CD4-positive, alpha-beta T cell (primary cell): ENCODE data around the gene SMIM35. TPM values are rescaled to one million over a fixed set of nuclear protein-coding genes. Genes with fewer than 3 reads are reported as not detected.

Source experiments
- ATAC-seq: fragments of 200-7000 bp; cut with Tn5 transposase; one replicate; pipeline ENCODE4 v1.10.0; 2022; ENCODE audit warnings: mild to moderate bottlenecking; ENCODE audit not compliant: poor library complexity
- CTCF ChIA-PET: fragments of 350-600 bp; sonication (Branson Sonifier 250); formaldehyde crosslinking; loops from one replicate; lab custom pipeline; 2021; ENCODE audit warnings: antibody characterized with exemption, inconsistent platforms; lab: Charles Lee
- POLR2A ChIA-PET: fragments of 350-600 bp; sonication (Branson Sonifier 250); formaldehyde crosslinking; loops from one replicate; lab custom pipeline; 2021; ENCODE audit warnings: antibody characterized with exemption, inconsistent platforms; lab: Charles Lee
- DNase-seq, 14 experiments: peaks; one replicate each; pipeline ENCODE4 v3.0.0-alpha.2; 2013 to 2020; ENCODE audit warnings: mixed read lengths in 2 of 14
- H3K27ac ChIP-seq, 2 donors: one replicate each; pipeline versions ENCODE4 v1.5.1 to v1.7.0; 2013; ENCODE audit warnings: low read length in 2 of 2, low read depth in 1 of 2, mild to moderate bottlenecking in 1 of 2
- H3K27me3 ChIP-seq, 2 experiments: 1 replicate in 1 of 2; 2 replicates in 1 of 2; pipeline versions ENCODE4 v1.6.1 to v1.7.0; 2013; ENCODE audit warnings: low read length in 2 of 2, control low read depth in 1 of 2, mild to moderate bottlenecking in 1 of 2, moderate library complexity in 1 of 2; ENCODE audit not compliant: insufficient read depth in 2 of 2, control insufficient read depth in 1 of 2
- H3K36me3 ChIP-seq: one replicate; pipeline ENCODE4 v1.6.1; 2013; ENCODE audit warnings: low read length, control low read depth; ENCODE audit not compliant: insufficient read depth
- H3K4me1 ChIP-seq: one replicate; pipeline ENCODE4 v1.6.1; 2013; ENCODE audit warnings: low read length, control low read depth; ENCODE audit not compliant: insufficient read depth
- H3K4me3 ChIP-seq: one replicate; pipeline ENCODE4 v1.5.1; 2013; ENCODE audit warnings: mild to moderate bottlenecking, low read length, moderate library complexity
- H3K9me3 ChIP-seq, 2 experiments: 1 replicate in 1 of 2; 2 replicates in 1 of 2; pipeline versions ENCODE4 v1.6.1 to v1.7.0; 2013; ENCODE audit warnings: low read length in 2 of 2, mild to moderate bottlenecking in 2 of 2, control low read depth in 1 of 2, moderate library complexity in 1 of 2; ENCODE audit not compliant: control insufficient read depth in 1 of 2, insufficient read depth in 1 of 2
- H3K27ac Mint-ChIP-seq: one replicate; pipeline ENCODE4 v1.8.0; 2020; ENCODE audit warnings: mixed read lengths
- H3K27me3 Mint-ChIP-seq: one replicate; pipeline ENCODE4 v1.8.0; 2021; ENCODE audit warnings: mixed read lengths
- H3K36me3 Mint-ChIP-seq: one replicate; pipeline ENCODE4 v1.8.0; 2021; ENCODE audit warnings: low read depth, mixed read lengths
- H3K4me1 Mint-ChIP-seq: one replicate; pipeline ENCODE4 v1.8.0; 2021; ENCODE audit warnings: low read depth, mixed read lengths
- H3K4me3 Mint-ChIP-seq: one replicate; pipeline ENCODE4 v1.8.0; 2020; ENCODE audit warnings: mild to moderate bottlenecking, mixed read lengths
- H3K9me3 Mint-ChIP-seq: one replicate; pipeline ENCODE4 v1.8.0; 2020; ENCODE audit warnings: mixed read lengths
- intact Hi-C, 2 experiments: fragments of 100-400 bp; cut with DNase I in 1 of 2; cut with micrococcal nuclease in 1 of 2; formaldehyde crosslinking; loops; one replicate each; pipeline versions ENCODE4 v1.15.1 to v1.9.0; 2023 to 2025; cut with DNase I, micrococcal nuclease
- total RNA-seq, 174 experiments: library from RNA in 2 of 174; stranded (reverse) in 2 of 174; gene quantifications; one replicate each; pipeline ENCODE4 v1.2.3 and lab custom pipeline; 2021 to 2026
- TF ChIP-seq, protein P1 (sequence below): fragments of 200-600 bp; IDR thresholded peaks from one replicate; pipeline ENCODE4 v1.8.0; 2022; ENCODE audit warnings: antibody characterized with exemption, mild to moderate bottlenecking

Gene SMIM35
- total RNA-seq, 2 experiments from 2014 or later, result 0.06 to 0.08 TPM

DNA sequence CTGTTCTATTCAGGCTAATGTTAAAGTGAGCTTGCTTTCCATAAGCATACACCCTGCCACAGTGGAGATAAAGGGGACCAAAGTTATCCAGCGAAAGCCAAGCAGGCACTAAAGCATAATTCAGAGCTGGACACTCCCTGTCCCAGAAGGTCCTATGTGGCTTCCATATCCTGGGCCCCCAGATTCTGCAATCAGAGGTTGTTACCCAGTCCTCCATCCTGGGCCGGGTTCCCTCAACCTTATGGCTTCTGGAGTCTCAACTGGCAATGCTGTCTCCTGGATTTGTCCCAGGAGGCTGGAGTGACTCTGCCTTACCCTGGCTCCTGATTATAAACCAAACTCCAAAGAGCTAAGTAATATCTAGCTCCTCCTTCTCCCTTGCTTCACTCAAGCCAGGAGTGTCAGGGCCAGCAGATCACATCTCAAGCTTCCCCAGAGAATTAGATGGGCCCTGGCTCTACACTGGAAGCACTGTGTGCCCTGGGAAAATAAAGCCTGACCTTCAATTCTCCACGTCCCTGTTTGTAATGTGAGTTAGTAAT is 14.0 kb upstream of the SMIM35 start:
- intact Hi-C loops, result no loop called here
- Histone ChIP-seq H3K9me3 (no peaks in the 10 kb centered on the region), H3K27me3 (no peaks in the 10 kb centered on the region), H3K4me1 (no peaks in the 10 kb centered on the region), H3K36me3 (no peaks in the 10 kb centered on the region), H3K27ac (no peak overlapping the region), H3K4me3 (no peak overlapping the region)
- DNase-seq (no peak), ATAC-seq (no peak)
- H3K27me3 Mint-ChIP-seq, result no peaks in the 10 kb centered on the region
- H3K27ac Mint-ChIP-seq, result no peak overlapping the region
- TF ChIP-seq, protein P1, sequence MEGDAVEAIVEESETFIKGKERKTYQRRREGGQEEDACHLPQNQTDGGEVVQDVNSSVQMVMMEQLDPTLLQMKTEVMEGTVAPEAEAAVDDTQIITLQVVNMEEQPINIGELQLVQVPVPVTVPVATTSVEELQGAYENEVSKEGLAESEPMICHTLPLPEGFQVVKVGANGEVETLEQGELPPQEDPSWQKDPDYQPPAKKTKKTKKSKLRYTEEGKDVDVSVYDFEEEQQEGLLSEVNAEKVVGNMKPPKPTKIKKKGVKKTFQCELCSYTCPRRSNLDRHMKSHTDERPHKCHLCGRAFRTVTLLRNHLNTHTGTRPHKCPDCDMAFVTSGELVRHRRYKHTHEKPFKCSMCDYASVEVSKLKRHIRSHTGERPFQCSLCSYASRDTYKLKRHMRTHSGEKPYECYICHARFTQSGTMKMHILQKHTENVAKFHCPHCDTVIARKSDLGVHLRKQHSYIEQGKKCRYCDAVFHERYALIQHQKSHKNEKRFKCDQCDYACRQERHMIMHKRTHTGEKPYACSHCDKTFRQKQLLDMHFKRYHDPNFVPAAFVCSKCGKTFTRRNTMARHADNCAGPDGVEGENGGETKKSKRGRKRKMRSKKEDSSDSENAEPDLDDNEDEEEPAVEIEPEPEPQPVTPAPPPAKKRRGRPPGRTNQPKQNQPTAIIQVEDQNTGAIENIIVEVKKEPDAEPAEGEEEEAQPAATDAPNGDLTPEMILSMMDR, result no peak
- no peaks in the 10 kb centered on the region for H3K36me3 Mint-ChIP-seq
- POLR2A ChIA-PET, result no interaction called here
- CTCF ChIA-PET, result no interaction called here
- no peaks in the 10 kb centered on the region for H3K4me1 Mint-ChIP-seq
- no peaks in the 10 kb centered on the region for H3K9me3 Mint-ChIP-seq
- H3K4me3 Mint-ChIP-seq, result no peak overlapping the region

DNA sequence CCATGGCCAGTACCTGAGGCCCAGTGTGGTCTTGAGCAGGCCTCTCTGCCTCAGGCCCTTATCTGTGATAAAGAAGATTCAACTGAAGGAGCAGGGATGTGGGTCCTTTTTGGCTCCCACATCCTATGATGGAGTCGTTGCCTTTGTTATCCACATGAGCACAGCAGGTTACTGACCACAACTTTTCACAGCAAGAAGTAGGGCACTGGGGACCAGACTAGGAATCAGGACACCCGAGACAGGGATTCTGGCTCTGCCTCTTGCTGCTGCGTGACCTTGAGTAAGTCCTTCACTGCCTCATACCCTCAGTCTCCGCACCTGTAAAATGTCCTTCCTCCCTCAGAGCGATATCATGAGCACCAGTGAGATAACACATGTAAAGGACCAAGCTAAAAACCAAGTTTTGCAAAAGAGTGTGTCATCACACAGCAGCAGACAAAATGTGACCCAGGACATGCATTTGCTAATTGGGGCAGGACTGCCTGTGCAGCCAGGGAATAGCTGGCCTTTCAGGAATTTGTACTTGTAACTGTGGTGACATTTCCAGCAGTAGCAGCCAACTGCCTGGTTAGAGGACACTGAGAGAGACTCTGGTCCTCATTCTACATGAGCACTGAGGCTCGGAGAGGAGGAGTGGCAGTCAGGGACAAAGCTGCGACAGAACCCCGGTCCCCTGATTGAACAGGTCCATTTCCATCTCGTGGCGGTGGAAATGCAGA is 13.2 kb upstream of the SMIM35 start:
- H3K36me3 ChIP-seq, result no peaks in the 10 kb centered on the region
- no peak for DNase-seq
- no peak for ATAC-seq
- no peaks in the 10 kb centered on the region for H3K9me3 Mint-ChIP-seq
- TF ChIP-seq, protein P1, result no peak
- no peak overlapping the region for H3K4me3 Mint-ChIP-seq
- CTCF ChIA-PET, result no interaction called here
- no peaks in the 10 kb centered on the region for H3K27me3 Mint-ChIP-seq
- H3K27ac Mint-ChIP-seq, result no peak overlapping the region
- H3K4me1 Mint-ChIP-seq, result no peaks in the 10 kb centered on the region
- no peaks in the 10 kb centered on the region for H3K36me3 Mint-ChIP-seq
- H3K27me3 ChIP-seq, result no peaks in the 10 kb centered on the region
- no peaks in the 10 kb centered on the region for H3K4me1 ChIP-seq
- no peaks in the 10 kb centered on the region for H3K9me3 ChIP-seq
- no peak overlapping the region for H3K27ac ChIP-seq
- intact Hi-C loops, result no loop called here
- POLR2A ChIA-PET, result no interaction called here
- H3K4me3 ChIP-seq, result no peak overlapping the region

DNA sequence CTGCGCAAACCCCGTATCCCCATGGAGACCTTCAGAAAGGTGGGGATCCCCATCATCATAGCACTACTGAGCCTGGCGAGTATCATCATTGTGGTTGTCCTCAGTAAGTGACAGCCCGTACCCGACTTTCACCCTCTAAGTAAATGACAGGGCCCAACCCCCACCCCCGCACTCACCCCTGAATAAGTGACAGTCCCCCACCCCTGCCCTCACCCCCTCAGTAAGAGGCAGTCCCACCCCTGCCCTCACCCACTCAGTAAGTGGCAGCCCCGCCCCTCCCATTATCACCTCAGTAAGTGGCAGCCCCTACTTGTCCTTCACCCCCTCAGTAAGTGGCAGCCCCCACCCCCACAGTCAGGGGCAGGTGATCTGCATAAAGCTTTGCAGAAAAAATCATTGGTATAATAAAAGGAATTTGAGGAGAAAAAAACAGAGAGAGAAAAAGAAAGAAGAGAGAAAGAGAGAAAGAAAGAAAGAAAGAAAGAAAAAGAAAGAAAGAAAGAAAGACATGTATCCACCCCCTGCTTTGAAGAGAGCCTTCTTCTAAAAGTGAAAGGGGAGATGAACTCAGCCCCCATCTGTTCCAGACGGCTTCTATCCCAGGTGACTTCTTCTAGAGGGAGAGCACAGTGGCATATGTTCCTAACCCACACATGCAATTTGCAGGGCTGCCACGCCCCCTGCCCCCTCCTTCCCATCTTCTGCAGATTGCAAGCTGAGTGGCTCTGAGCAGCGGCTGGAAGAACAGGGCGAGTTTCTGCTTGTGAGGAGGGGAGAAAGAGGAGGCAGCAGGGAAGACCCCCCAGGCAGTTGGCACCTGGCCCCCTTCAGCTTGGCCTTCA is 12.5 kb upstream of the SMIM35 start:
- Histone ChIP-seq H3K36me3 (no peaks in the 10 kb centered on the region), H3K4me1 (no peaks in the 10 kb centered on the region), H3K27ac (no peak overlapping the region), H3K4me3 (no peak overlapping the region), H3K9me3 (no peaks in the 10 kb centered on the region), H3K27me3 (no peaks in the 10 kb centered on the region)
- CTCF ChIA-PET, result no interaction called here
- intact Hi-C loops, result no loop called here
- Mint-ChIP-seq H3K4me3 (no peak overlapping the region), H3K27me3 (no peaks in the 10 kb centered on the region), H3K36me3 (no peaks in the 10 kb centered on the region), H3K9me3 (no peaks in the 10 kb centered on the region), H3K4me1 (no peaks in the 10 kb centered on the region), H3K27ac (no peak overlapping the region)
- DNase-seq, result no peak
- TF ChIP-seq, protein P1, result no peak
- POLR2A ChIA-PET, result no interaction called here
- ATAC-seq, result no peak
